HFFc6 (cell line): ENCODE measurements around the gene YARS1. TPM values are rescaled to one million over a fixed set of nuclear protein-coding genes. Genes with fewer than 3 reads are reported as not detected.

Experiments
- DNase-seq: peaks from one replicate; pipeline ENCODE4 v3.0.0-alpha.2; 2018
- H3K27ac Mint-ChIP-seq: 2 replicates; pipeline ENCODE4 v1.8.0; 2020; ENCODE audit warnings: mild to moderate bottlenecking, mixed read lengths
- H3K27me3 Mint-ChIP-seq: 2 replicates; pipeline ENCODE4 v1.8.0; 2021; ENCODE audit warnings: mild to moderate bottlenecking, moderate library complexity, mixed read lengths; ENCODE audit not compliant: insufficient read depth
- H3K36me3 Mint-ChIP-seq: 2 replicates; pipeline ENCODE4 v1.8.0; 2021; ENCODE audit warnings: low read depth, mixed read lengths
- H3K4me1 Mint-ChIP-seq: 2 replicates; pipeline ENCODE4 v1.8.0; 2020; ENCODE audit warnings: low read depth, mixed read lengths
- H3K4me3 Mint-ChIP-seq: 2 replicates; pipeline ENCODE4 v1.8.0; 2020; ENCODE audit warnings: mild to moderate bottlenecking, moderate library complexity, mixed read lengths
- H3K9me3 Mint-ChIP-seq: 2 replicates; pipeline ENCODE4 v1.8.0; 2020; ENCODE audit warnings: mild to moderate bottlenecking, mixed read lengths
- total RNA-seq, 6 experiments: library from RNA; stranded (reverse); fragmentation: NEBNext Ultra II Directional; extraction: Animal tissue kit (Norgen Biotek cat#: 25700); gene quantifications; 2 replicates in 1 of 6; 3 replicates in 5 of 6; pipeline ENCODE4 v1.2.3, GENCODE V29; 2021
- TF ChIP-seq, protein P1 (sequence below): fragments of 200-600 bp; sonication (generic); IDR thresholded peaks from 2 replicates; pipeline ENCODE4 v1.5.0; 2021; ENCODE audit warnings: antibody characterized with exemption, mild to moderate bottlenecking

YARS1 gene
- total RNA-seq, 6 experiments from 2014 or later = 92.5 to 122 (median 107) TPM

- H3K9me3 Mint-ChIP-seq = no peaks in the 10 kb centered on the region
- H3K4me1 Mint-ChIP-seq = peaks cover 28% of the 10 kb centered on the region
- H3K36me3 Mint-ChIP-seq = peaks cover 57% of the 10 kb centered on the region
- TF ChIP-seq, protein P1, sequence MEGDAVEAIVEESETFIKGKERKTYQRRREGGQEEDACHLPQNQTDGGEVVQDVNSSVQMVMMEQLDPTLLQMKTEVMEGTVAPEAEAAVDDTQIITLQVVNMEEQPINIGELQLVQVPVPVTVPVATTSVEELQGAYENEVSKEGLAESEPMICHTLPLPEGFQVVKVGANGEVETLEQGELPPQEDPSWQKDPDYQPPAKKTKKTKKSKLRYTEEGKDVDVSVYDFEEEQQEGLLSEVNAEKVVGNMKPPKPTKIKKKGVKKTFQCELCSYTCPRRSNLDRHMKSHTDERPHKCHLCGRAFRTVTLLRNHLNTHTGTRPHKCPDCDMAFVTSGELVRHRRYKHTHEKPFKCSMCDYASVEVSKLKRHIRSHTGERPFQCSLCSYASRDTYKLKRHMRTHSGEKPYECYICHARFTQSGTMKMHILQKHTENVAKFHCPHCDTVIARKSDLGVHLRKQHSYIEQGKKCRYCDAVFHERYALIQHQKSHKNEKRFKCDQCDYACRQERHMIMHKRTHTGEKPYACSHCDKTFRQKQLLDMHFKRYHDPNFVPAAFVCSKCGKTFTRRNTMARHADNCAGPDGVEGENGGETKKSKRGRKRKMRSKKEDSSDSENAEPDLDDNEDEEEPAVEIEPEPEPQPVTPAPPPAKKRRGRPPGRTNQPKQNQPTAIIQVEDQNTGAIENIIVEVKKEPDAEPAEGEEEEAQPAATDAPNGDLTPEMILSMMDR = no peak
- H3K27me3 Mint-ChIP-seq = no peaks in the 10 kb centered on the region; the same call in 1 of the 2 replicates
- H3K27ac Mint-ChIP-seq = no peak overlapping the region
- no peak overlapping the region for H3K4me3 Mint-ChIP-seq
- DNase-seq = no peak
Measured at GRCh38 chr1:32811917-32812316, 5.2 kb downstream of the YARS1 start.

DNA sequence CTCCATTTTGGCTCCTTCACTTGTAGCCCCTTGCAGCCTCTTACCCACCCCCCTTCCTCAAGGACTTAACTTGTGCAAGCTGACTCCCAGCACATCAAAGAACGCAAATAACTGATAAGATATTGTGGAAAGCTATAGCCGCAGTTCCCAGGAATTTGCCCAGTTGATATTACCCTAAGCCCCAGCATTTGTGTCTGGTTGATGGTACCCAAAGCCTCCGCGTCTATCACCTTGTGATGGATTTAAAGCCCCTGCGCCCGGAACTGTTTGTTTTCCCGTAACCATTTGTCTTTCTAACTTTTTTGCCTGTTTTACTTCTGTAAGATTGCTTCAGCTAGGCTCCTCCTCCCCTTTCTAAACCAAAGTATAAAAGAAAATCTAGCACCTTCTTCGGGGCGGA lies 5.9 kb downstream of the YARS1 start:
- no peak for DNase-seq
- H3K27ac Mint-ChIP-seq = no peak overlapping the region
- peaks cover 28% of the 10 kb centered on the region for H3K4me1 Mint-ChIP-seq
- no peaks in the 10 kb centered on the region for H3K9me3 Mint-ChIP-seq
- H3K27me3 Mint-ChIP-seq = no peaks in the 10 kb centered on the region; the same call in 1 of the 2 replicates
- H3K4me3 Mint-ChIP-seq = no peak overlapping the region
- TF ChIP-seq, protein P1 = no peak
- H3K36me3 Mint-ChIP-seq = peaks cover 58% of the 10 kb centered on the region

DNA sequence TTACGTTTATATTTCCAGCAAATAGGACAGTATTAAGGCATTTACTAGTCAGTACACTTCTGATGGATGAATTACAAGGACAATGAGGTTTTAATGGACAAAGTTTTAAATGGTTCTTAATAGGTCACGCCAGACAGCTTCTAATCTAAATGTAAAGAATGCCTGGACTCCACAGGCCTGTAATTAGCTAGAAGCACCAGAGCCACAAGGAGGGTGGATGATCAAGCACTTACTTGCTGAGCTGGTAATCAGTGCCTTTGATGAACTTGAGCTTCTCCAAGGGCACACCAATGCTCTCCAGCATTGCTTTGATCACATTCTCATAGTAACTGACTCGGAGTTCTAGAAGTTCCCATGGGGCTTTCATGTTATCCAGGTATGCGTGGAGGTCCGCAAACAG lies 6.8 kb downstream of the YARS1 start:
- no peak overlapping the region for H3K27ac Mint-ChIP-seq
- H3K27me3 Mint-ChIP-seq = no peaks in the 10 kb centered on the region; the same call in 1 of the 2 replicates
- TF ChIP-seq, protein P1 = no peak
- DNase-seq = no peak
- no peak overlapping the region for H3K4me3 Mint-ChIP-seq
- H3K4me1 Mint-ChIP-seq = peaks cover 24% of the 10 kb centered on the region
- no peaks in the 10 kb centered on the region for H3K9me3 Mint-ChIP-seq
- H3K36me3 Mint-ChIP-seq = peaks cover 63% of the 10 kb centered on the region

DNA sequence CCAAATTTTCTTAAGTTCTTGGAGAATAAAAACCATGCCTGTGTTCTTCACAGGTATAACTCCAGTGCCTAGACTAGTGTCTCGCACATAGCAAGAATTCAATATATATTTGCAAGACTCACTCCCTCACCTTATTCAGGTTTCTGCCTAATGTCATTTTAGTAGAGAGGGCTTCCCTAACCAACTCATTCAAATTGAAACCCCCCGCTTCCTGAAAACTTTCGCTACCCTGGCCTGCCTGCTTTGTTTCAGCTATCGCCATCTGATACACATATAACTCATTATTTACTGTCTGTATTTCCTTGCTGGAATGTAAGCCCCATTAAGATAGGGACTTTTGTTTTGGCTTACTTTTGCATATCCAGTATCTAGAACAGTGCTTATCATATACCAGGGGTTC lies 8.6 kb downstream of the YARS1 start:
- Mint-ChIP-seq H3K27me3 (no peaks in the 10 kb centered on the region; the same call in 1 of the 2 replicates), H3K36me3 (peaks cover 48% of the 10 kb centered on the region), H3K9me3 (no peaks in the 10 kb centered on the region), H3K27ac (no peak overlapping the region), H3K4me3 (no peak overlapping the region), H3K4me1 (peaks cover 8% of the 10 kb centered on the region)
- DNase-seq = no peak
- TF ChIP-seq, protein P1 = no peak

GRCh38 chr1:32806910-32807523 lies 10.1 kb downstream of the YARS1 start:
- Mint-ChIP-seq H3K4me3 (no peak overlapping the region), H3K27ac (no peak overlapping the region), H3K4me1 (peaks cover 7% of the 10 kb centered on the region), H3K9me3 (no peaks in the 10 kb centered on the region), H3K27me3 (no peaks in the 10 kb centered on the region; the same call in 1 of the 2 replicates), H3K36me3 (peaks cover 46% of the 10 kb centered on the region)
- no peak for DNase-seq
- TF ChIP-seq, protein P1 = no peak
